ENCODE data around the gene CACNB4. TPM values are rescaled to one million over a fixed set of nuclear protein-coding genes. Genes with fewer than 3 reads are reported as not detected.

CACNB4 gene
- total RNA-seq, 4 donors from 2014 or later = 0.20 to 1.6 (median 0.90) TPM

GRCh38 chr2:151984424-151985083, 114.3 kb downstream of the CACNB4 start:
- DNase-seq = no peak
- intact Hi-C loops (cut with DNase I; ENCODE audit: low total_unique reads) = no loop called here
- H3K27me3 ChIP-seq = no peaks in the 10 kb centered on the region
- H3K4me1 ChIP-seq = no peaks in the 10 kb centered on the region
- no peak overlapping the region for H3K4me3 ChIP-seq
- in situ Hi-C loops (cut with MboI; ENCODE audit: low pct_ligation_motif_present in 1 of 4, low pct_unique_long_range_greater_than_20kb in 1 of 4, low sequenced_read_pairs in 3 of 4) = no loop called here
- no peak overlapping the region for H3K27ac ChIP-seq
- TF ChIP-seq CTCF (IDR thresholded peaks at IDR 0.05) (no peak), POLR2AphosphoS5 (IDR thresholded peaks at IDR 0.05) (no peak), EP300 (IDR thresholded peaks at IDR 0.05; ENCODE audit: low read depth) (no peak), POLR2A (IDR thresholded peaks at IDR 0.05) (no peak)
- WGBS, 2 donors (ENCODE audit: low coverage in 1 of 2) = 70 to 72% methylated on average over 2 of the region's 2 CpGs
- no peaks in the 10 kb centered on the region for H3K9me3 ChIP-seq
- no peaks in the 10 kb centered on the region for H3K36me3 ChIP-seq

GRCh38 chr2:151983221-151983620, 115.6 kb downstream of the CACNB4 start:
- intact Hi-C loops (cut with DNase I; ENCODE audit: low total_unique reads) = no loop called here
- no peak for DNase-seq
- Histone ChIP-seq H3K36me3 (no peaks in the 10 kb centered on the region), H3K27ac (no peak overlapping the region), H3K4me3 (no peak overlapping the region), H3K27me3 (no peaks in the 10 kb centered on the region), H3K4me1 (no peaks in the 10 kb centered on the region), H3K9me3 (no peaks in the 10 kb centered on the region)
- TF ChIP-seq CTCF (IDR thresholded peaks at IDR 0.05) (no peak), POLR2AphosphoS5 (IDR thresholded peaks at IDR 0.05) (no peak), POLR2A (IDR thresholded peaks at IDR 0.05) (no peak), EP300 (IDR thresholded peaks at IDR 0.05; ENCODE audit: low read depth) (no peak)
- 43 to 65% methylated on average over 2 of the region's 2 CpGs for WGBS, 2 donors (ENCODE audit: low coverage in 1 of 2)
- in situ Hi-C loops (cut with MboI; ENCODE audit: low pct_ligation_motif_present in 1 of 4, low pct_unique_long_range_greater_than_20kb in 1 of 4, low sequenced_read_pairs in 3 of 4) = no loop called here

- no peak for DNase-seq
- H3K36me3 ChIP-seq = no peaks in the 10 kb centered on the region
- WGBS, 2 donors (ENCODE audit: low coverage in 1 of 2) = 85 to 100% methylated on average over 1 of the region's 1 CpG
Measured at GRCh38 chr2:151981886-151982285, 117.0 kb downstream of the CACNB4 start.

GRCh38 chr2:151979694-151980093, 119.2 kb downstream of the CACNB4 start:
- Histone ChIP-seq H3K4me3 (no peak overlapping the region), H3K27ac (no peak overlapping the region), H3K36me3 (no peaks in the 10 kb centered on the region), H3K9me3 (no peaks in the 10 kb centered on the region), H3K27me3 (no peaks in the 10 kb centered on the region), H3K4me1 (no peaks in the 10 kb centered on the region)
- WGBS, 2 donors (ENCODE audit: low coverage in 1 of 2) = 90 to 96% methylated on average over 3 of the region's 3 CpGs
- intact Hi-C loops (cut with DNase I; ENCODE audit: low total_unique reads) = no loop called here
- in situ Hi-C loops (cut with MboI; ENCODE audit: low pct_ligation_motif_present in 1 of 4, low pct_unique_long_range_greater_than_20kb in 1 of 4, low sequenced_read_pairs in 3 of 4) = no loop called here
- no peak for DNase-seq
- TF ChIP-seq POLR2A (IDR thresholded peaks at IDR 0.05) (no peak), CTCF (IDR thresholded peaks at IDR 0.05) (no peak), EP300 (IDR thresholded peaks at IDR 0.05; ENCODE audit: low read depth) (no peak), POLR2AphosphoS5 (IDR thresholded peaks at IDR 0.05) (no peak)

More at GRCh38 chr2:151981886-151982285, 117.0 kb downstream of the CACNB4 start:
- Histone ChIP-seq H3K4me1 (no peaks in the 10 kb centered on the region), H3K27me3 (no peaks in the 10 kb centered on the region), H3K4me3 (no peak overlapping the region), H3K9me3 (no peaks in the 10 kb centered on the region), H3K27ac (no peak overlapping the region)
- intact Hi-C loops (cut with DNase I; ENCODE audit: low total_unique reads) = no loop called here
- in situ Hi-C loops (cut with MboI; ENCODE audit: low pct_ligation_motif_present in 1 of 4, low pct_unique_long_range_greater_than_20kb in 1 of 4, low sequenced_read_pairs in 3 of 4) = no loop called here
- TF ChIP-seq CTCF (IDR thresholded peaks at IDR 0.05) (no peak), EP300 (IDR thresholded peaks at IDR 0.05; ENCODE audit: low read depth) (no peak), POLR2A (IDR thresholded peaks at IDR 0.05) (no peak)
